HG02759 (cell line): ENCODE measurements around the gene PCDHB6.
"Not testable (repeated sequence)": the region's sequence is repeated elsewhere in the genome, so short reads cannot be mapped to it uniquely, and the experiment has no call there.

ENCODE experiments used
- ATAC-seq: cut with Tn5 transposase; IDR thresholded peaks from one replicate; pipeline ENCODE4 v1.9.1; 2021; ENCODE audit warnings: mild to moderate bottlenecking, moderate library complexity; ENCODE audit not compliant: unreplicated experiment

The PCDHB6 gene

DNA sequence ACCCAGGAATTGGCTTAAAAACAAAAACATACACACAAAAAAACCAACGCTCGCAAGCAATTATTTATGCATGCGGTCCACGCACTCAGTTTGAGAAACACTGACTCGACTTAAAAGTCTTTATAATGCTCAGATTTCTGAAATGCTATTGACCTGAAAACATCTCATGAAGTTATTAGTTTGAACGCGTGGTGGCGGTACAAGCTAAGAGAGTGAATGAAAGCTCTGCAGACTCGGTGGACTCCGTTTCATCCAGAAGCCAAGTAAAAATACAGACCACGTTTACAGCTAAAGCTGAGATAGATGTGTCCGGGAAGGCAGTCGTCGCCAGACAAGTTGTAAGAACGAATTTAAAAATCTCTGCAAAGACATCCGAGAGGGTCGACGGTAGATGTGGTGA lies at the start of gene PCDHB6:
PCDHB6 (plus strand) TSS at position 246 of the 400 bp plus-strand sequence. CDS start 201 bp downstream, outside the sequence.
- ATAC-seq, result no peak

DNA sequence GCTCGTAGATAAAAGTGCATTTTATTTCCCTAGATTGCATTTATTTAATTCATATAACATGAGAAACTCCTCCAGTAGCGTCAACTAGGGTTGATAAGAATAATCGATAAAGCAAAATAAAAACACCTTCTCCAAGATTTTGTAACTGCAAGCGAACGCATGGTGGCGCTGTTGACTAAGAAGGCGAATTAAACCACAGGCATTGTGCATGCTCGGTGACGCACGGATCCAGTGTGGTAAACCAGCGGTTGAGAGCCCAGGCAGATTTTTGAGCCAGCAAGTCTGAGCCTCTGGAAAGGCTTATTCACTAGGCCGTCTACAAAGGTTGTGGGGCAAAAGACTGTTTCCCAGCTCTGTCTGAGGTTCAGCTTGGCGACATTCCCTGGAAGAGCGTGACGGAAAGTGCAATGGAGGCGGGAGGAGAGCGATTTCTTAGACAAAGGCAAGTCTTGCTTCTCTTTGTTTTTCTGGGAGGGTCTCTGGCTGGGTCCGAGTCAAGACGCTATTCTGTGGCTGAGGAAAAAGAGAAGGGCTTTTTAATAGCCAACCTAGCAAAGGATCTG lies 49.5 kb upstream of the PCDHB6 start, which contains the start of gene PCDHB3:
PCDHB3 (plus strand) TSS at position 231 of the 563 bp plus-strand sequence; CDS start at position 408, 177 bp downstream.
- ATAC-seq, result no peak

DNA sequence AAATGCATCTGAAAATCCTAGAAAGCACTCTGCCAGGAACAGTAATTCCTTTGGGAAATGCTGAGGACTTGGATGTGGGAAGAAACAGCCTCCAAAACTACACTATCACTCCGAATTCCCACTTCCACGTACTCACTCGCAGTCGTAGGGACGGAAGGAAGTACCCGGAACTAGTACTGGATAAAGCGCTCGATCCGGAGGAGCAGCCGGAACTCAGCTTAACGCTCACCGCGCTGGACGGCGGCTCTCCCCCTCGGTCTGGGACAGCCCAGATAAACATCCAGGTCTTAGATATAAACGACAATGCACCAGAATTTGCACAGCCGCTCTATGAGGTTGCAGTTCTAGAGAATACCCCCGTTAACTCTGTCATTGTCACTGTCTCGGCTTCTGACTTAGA lies 48.8 kb upstream of the PCDHB6 start:
- no peak for ATAC-seq

DNA sequence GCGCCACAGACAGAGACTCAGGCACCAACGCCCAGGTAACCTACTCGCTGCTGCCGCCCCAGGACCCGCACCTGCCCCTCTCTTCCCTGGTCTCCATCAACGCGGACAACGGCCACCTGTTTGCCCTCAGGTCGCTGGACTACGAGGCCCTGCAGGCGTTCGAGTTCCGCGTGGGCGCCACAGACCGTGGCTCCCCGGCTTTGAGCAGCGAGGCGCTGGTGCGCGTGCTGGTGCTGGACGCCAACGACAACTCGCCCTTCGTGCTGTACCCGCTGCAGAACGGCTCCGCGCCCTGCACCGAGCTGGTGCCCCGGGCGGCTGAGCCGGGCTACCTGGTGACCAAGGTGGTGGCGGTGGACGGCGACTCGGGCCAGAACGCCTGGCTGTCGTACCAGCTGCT lies 47.8 kb upstream of the PCDHB6 start:
- not testable (repeated sequence) for ATAC-seq

DNA sequence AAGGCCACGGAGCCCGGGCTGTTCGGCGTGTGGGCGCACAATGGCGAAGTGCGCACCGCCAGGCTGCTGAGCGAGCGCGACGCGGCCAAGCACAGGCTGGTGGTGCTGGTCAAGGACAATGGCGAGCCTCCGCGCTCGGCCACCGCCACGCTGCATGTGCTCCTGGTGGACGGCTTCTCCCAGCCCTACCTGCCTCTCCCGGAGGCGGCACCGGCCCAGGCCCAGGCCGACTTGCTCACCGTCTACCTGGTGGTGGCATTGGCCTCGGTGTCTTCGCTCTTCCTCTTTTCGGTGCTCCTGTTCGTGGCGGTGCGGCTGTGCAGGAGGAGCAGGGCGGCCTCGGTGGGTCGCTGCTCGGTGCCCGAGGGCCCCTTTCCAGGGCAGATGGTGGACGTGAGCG lies 47.4 kb upstream of the PCDHB6 start:
- ATAC-seq, result not testable (repeated sequence)

DNA sequence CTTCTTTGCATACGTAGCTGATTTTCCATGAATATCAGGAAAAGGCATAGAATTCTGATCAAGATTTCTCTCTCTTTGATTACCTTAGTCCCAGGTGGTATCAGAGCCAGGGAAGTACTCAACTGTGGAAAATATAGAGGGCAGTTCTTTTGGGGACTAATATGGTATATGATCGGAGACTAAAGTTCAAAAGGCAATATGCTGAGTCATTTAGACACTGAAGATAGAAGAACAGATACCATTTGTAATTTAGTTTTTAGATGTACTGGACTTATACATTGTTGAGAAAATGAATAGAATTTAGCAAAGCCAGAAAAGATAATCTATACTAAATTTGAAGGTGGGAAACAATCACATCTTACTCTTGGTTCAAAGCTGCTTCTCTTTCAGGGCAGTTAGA lies 44.5 kb upstream of the PCDHB6 start:
- ATAC-seq, result no peak

DNA sequence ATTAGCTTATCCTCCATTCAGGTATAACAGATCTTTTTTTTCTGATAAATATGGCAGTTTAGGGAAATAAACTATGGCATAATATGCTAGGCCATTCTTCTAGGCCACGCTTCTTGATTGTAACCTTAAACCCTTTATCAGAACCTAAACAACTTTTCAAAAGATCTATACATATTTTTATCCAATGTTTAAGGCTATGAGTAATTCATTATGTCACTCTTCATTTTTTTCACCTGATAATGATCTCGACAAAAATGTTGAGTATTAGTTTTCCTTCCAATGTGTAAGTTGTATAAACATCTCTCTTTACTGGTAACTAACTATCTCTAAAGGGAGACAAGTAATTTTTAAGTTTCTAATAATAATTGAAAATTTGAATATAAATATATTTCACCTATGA lies 30.6 kb upstream of the PCDHB6 start:
- no peak for ATAC-seq

DNA sequence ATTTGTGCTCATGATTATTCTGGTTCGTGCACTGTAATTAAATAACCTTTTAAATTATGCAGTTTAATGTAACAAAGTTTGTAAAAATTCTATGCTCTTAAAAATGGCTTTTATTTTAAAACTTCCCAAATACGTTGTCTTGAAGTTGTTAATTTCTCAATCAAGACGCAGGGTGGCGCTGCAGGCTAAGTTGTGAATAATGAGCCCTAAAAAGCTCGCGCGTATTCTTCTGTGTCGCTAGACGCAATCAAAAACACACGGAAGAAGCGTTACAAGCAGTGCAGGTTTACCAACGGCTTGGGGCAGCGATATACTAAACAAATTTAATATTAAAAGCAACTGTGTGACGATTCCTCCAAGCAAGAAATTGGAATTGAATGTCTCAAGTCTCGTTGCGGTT lies 28.3 kb upstream of the PCDHB6 start, which contains the start of gene PCDHB4:
PCDHB4 (plus strand) TSS at position 256 of the 400 bp plus-strand sequence. CDS start 181 bp downstream, outside the sequence.
- ATAC-seq, result no peak

DNA sequence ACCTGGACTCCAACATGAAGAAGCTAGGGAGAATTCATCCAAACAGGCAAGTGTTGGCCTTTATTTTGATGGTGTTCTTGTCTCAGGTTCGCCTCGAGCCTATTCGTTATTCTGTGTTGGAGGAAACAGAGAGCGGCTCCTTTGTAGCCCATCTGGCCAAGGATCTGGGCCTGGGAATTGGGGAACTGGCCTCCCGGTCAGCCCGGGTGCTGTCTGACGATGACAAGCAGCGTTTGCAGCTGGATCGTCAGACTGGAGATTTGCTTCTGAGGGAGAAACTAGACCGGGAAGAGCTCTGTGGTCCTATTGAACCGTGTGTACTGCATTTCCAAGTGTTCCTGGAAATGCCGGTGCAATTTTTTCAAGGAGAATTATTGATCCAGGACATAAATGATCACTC lies 27.9 kb upstream of the PCDHB6 start:
- no peak for ATAC-seq

DNA sequence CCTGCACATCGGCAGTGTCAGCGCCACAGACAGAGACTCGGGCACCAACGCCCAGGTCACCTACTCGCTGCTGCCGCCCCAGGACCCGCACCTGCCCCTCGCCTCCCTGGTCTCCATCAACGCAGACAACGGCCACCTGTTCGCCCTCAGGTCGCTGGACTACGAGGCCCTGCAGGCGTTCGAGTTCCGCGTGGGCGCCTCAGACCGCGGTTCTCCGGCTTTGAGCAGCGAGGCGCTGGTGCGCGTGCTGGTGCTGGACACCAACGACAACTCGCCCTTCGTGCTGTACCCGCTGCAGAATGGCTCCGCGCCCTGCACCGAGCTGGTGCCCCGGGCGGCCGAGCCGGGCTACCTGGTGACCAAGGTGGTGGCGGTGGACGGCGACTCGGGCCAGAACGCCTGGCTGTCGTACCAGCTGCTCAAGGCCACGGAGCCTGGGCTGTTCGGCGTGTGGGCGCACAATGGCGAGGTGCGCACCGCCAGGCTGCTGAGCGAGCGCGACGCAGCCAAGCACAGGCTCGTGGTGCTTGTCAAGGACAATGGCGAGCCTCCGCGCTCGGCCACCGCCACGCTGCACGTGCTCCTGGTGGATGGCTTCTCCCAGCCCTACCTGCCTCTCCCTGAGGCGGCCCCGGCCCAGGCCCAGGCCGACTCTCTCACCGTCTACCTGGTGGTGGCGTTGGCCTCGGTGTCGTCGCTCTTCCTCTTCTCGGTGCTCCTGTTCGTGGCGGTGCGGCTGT lies 26.3 kb upstream of the PCDHB6 start:
- not testable (repeated sequence) for ATAC-seq

DNA sequence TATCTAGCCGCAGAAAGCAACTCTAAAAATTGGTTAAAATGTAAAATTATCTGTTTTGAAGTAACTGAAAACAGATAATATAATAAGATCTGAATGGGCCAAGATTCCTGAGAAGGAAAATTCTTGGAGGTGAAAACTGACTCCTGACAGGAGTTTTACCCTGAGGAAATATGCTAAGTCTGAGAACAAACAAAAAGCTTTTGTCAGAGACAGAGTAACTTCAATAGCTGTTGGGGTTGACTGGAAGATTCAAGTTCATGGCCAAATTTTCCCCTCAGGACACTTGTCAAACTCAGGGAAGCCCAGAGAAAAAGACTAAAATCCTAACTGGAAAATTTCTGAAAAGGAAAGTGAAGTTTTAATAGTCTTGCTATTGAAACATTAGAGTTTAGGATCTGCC lies 22.6 kb upstream of the PCDHB6 start:
- no peak for ATAC-seq

DNA sequence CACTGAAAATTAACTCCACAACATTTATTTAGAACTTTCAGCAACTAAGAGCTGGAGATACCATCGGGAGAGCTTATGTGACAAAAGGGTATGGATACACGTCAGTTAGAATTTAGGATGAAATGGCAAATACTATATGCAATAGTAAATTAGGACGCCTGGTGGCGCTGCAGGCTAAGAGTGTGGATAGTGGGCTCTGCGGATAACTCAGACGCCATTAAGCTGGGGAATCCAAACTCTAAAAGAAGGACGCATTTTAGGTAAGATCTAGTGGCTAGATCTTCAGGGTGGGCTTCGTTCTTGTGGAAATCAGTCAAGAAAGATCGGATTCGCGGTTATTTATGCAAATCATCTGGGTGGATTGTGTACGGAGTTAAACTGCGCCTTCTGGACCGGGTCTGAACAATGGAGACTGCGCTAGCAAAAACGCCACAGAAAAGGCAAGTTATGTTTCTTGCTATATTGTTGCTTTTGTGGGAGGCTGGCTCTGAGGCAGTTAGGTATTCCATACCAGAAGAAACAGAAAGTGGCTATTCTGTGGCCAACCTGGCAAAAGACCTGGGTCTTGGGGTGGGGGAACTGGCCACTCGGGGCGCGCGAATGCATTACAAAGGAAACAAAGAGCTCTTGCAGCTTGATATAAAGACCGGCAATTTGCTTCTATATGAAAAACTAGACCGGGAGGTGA lies 14.7 kb upstream of the PCDHB6 start, which contains the start of gene PCDHB5:
PCDHB5 (plus strand) TSS at position 177 of the 688 bp plus-strand sequence; CDS start at position 406, 229 bp downstream.
- no peak for ATAC-seq

DNA sequence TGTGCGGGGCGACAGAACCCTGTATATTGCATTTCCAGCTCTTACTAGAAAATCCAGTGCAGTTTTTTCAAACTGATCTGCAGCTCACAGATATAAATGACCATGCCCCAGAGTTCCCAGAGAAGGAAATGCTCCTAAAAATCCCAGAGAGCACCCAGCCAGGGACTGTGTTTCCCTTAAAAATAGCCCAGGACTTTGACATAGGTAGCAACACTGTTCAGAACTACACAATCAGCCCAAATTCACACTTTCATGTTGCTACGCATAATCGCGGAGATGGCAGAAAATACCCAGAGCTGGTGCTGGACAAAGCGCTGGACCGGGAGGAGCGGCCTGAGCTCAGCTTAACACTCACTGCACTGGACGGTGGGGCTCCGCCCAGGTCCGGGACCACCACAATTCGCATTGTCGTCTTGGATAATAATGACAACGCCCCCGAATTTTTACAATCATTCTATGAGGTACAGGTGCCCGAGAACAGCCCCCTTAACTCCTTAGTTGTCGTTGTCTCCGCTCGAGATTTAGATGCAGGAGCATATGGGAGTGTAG lies 14.1 kb upstream of the PCDHB6 start:
- no peak for ATAC-seq

DNA sequence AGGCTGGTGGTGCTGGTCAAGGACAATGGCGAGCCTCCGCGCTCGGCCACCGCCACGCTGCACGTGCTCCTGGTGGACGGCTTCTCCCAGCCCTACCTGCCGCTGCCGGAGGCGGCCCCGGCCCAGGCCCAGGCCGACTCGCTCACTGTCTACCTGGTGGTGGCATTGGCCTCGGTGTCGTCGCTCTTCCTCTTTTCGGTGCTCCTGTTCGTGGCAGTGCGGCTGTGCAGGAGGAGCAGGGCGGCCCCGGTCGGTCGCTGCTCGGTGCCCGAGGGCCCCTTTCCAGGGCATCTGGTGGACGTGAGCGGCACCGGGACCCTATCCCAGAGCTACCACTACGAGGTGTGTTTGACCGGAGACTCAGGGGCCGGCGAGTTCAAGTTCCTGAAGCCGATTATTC lies 12.5 kb upstream of the PCDHB6 start:
- ATAC-seq, result not testable (repeated sequence)

DNA sequence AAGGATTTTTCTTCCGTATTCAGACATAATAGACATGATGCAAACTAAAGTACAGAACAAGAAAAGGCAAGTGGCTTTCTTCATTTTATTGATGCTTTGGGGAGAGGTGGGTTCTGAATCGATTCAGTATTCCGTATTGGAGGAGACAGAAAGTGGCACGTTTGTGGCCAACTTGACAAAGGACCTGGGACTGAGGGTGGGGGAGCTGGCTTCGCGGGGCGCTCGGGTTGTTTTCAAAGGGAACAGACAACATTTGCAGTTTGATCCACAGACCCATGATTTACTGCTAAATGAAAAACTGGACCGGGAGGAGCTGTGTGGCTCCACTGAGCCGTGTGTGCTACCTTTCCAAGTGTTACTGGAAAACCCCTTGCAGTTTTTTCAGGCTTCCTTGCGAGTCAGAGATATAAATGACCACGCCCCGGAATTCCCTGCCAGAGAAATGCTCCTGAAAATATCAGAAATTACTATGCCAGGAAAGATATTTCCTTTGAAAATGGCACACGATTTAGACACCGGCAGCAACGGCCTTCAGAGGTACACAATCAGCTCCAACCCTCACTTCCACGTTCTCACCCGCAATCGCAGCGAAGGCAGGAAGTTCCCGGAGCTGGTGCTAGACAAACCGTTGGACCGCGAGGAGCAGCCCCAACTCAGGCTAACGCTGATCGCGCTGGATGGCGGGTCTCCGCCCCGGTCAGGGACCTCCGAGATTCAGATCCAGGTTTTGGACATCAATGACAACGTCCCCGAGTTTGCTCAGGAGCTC lies 551 bp downstream of the PCDHB6 start:
- no peak for ATAC-seq

DNA sequence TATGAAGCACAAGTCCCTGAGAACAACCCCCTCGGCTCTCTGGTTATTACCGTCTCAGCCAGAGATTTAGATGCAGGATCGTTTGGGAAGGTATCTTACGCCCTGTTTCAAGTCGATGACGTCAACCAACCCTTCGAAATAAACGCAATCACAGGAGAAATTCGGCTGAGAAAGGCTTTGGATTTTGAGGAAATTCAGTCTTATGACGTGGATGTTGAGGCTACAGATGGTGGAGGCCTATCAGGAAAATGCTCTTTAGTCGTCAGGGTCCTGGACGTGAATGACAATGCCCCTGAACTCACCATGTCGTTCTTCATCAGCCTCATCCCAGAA lies 1.1 kb downstream of the PCDHB6 start:
- ATAC-seq, result no peak

DNA sequence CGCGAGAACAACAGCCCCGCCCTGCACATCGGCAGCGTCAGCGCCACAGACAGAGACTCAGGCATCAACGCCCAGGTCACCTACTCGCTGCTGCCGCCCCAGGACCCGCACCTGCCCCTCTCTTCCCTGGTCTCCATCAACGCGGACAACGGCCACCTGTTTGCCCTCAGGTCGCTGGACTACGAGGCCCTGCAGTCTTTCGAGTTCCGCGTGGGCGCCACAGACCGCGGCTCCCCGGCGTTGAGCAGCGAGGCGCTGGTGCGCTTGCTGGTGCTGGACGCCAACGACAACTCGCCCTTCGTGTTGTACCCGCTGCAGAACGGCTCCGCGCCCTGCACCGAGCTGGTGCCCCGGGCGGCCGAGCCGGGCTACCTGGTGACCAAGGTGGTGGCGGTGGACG lies 1.8 kb downstream of the PCDHB6 start:
- not testable (repeated sequence) for ATAC-seq

DNA sequence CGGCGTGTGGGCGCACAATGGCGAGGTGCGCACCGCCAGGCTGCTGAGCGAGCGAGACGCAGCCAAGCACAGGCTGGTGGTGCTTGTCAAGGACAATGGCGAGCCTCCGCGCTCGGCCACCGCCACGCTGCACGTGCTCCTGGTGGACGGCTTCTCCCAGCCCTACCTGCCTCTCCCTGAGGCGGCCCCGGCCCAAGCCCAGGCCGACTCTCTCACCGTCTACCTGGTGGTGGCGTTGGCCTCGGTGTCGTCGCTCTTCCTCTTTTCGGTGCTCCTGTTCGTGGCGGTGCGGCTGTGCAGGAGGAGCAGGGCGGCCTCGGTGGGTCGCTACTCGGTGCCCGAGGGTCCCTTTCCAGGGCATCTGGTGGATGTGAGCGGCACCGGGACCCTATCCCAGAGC lies 2.2 kb downstream of the PCDHB6 start:
- not testable (repeated sequence) for ATAC-seq

DNA sequence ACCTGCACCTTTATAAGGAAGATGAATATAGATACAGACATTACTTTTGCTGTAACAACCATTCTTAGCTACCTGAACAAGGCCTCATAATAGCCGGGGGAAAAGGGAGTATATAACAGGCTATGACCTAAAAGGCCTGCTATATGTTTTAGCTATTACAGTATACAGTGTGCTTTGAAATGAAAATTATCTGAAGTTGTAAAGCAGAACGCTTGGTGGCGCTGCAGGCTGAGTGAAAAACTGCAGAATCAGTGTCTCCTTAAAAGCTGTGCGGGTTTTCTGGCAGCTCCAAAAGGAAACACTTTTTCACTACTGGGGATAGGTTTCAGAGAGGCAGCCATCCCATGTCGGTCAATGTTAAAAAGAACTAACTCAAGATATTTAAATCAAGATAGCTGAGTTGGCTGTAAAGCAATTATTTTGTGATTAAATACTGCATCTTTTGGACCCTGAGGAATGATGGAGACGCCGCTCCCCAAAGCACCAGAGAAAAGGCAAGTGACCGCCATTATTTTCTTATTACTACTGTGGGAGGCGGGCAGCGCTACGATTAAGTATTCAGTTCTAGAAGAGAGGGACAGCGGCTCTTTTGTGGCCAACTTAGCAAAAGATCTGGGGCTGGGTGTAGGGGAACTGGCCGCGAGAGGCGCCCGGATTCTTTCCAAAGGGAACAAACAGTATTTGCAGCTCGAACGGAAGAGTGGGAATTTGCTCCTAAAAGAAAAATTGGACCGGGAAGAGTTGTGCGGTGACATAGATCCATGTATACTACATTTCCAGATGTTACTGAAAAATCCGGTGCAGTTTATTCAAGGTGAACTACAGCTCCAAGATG lies 5.9 kb downstream of the PCDHB6 start:
- no peak for ATAC-seq

DNA sequence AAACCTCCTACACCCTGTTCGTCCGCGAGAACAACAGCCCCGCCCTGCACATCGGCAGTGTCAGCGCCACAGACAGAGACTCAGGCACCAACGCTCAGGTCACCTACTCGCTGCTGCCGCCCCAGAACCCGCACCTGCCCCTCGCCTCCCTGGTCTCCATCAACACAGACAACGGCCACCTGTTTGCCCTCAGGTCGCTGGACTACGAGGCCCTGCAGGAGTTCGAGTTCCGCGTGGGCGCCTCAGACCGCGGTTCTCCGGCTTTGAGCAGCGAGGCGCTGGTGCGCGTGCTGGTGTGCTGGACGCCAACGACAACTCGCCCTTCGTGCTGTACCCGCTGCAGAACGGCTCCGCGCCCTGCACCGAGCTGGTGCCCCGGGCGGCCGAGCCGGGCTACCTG lies 7.5 kb downstream of the PCDHB6 start:
- not testable (repeated sequence) for ATAC-seq
